Type B pancreatic cell (in vitro differentiated cells): ENCODE measurements around the gene CCDC57. TPM values are rescaled to one million over a fixed set of nuclear protein-coding genes. Genes with fewer than 3 reads are reported as not detected.

Experiments
- DNase-seq: peaks from one replicate; pipeline ENCODE4 v3.0.0; 2021; ENCODE audit warnings: mixed read lengths; ENCODE audit not compliant: unreplicated experiment; ENCODE audit errors: extremely low spot score
- H3K27ac Mint-ChIP-seq: 2 replicates; pipeline ENCODE4 v1.8.0; 2021; ENCODE audit warnings: mild to moderate bottlenecking, mixed read lengths
- H3K27me3 Mint-ChIP-seq: 2 replicates; pipeline ENCODE4 v1.8.0; 2021; ENCODE audit warnings: mixed read lengths
- H3K36me3 Mint-ChIP-seq: 2 replicates; pipeline ENCODE4 v1.8.0; 2021; ENCODE audit warnings: mixed read lengths
- H3K4me1 Mint-ChIP-seq: one replicate; pipeline ENCODE4 v1.8.0; 2021; ENCODE audit warnings: mixed read lengths; ENCODE audit not compliant: unreplicated experiment
- H3K4me3 Mint-ChIP-seq: 2 replicates; pipeline ENCODE4 v1.8.0; 2021; ENCODE audit warnings: mild to moderate bottlenecking, mixed read lengths
- H3K9me3 Mint-ChIP-seq: 2 replicates; pipeline ENCODE4 v1.8.0; 2021; ENCODE audit warnings: mixed read lengths
- CTCF ChIP-seq: fragments of 200-600 bp; sonication (generic); conservative IDR thresholded peaks from 2 replicates; pipeline ENCODE4 v1.5.0; 2021; ENCODE audit warnings: antibody characterized with exemption, mild to moderate bottlenecking
- total RNA-seq: library from RNA; stranded (reverse); gene quantifications from 2 replicates; pipeline ENCODE4 v1.2.1, GENCODE V29; 2021; ENCODE audit warnings: low replicate concordance

Gene CCDC57
- total RNA-seq, 1 donor from 2014 or later: 58.7 TPM

GRCh38 chr17:82096709-82097183 is 115.9 kb downstream of the CCDC57 start:
- H3K27ac Mint-ChIP-seq: peak overlapping the region; percentile 23
- no peaks in the 10 kb centered on the region for H3K9me3 Mint-ChIP-seq
- peak overlapping the region; percentile 82 for H3K4me3 Mint-ChIP-seq
- TF ChIP-seq CTCF: no peak
- H3K4me1 Mint-ChIP-seq: no peaks in the 10 kb centered on the region
- H3K27me3 Mint-ChIP-seq: no peaks in the 10 kb centered on the region
- no peaks in the 10 kb centered on the region for H3K36me3 Mint-ChIP-seq
- no peak for DNase-seq

- Mint-ChIP-seq H3K36me3 (no peaks in the 10 kb centered on the region), H3K9me3 (no peaks in the 10 kb centered on the region), H3K27ac (peak overlapping the region; percentile 75), H3K4me1 (no peaks in the 10 kb centered on the region), H3K4me3 (peak overlapping the region; percentile 82), H3K27me3 (no peaks in the 10 kb centered on the region)
- TF ChIP-seq CTCF: no peak
- no peak for DNase-seq
Measured at GRCh38 chr17:82095777-82096708, 116.6 kb downstream of the CCDC57 start.

- H3K27ac Mint-ChIP-seq: peak overlapping the region; percentile 75
- DNase-seq: no peak
- H3K4me3 Mint-ChIP-seq: peak overlapping the region; percentile 82
- TF ChIP-seq CTCF: no peak
- no peaks in the 10 kb centered on the region for H3K27me3 Mint-ChIP-seq
- H3K4me1 Mint-ChIP-seq: no peaks in the 10 kb centered on the region
- H3K9me3 Mint-ChIP-seq: no peaks in the 10 kb centered on the region
- no peaks in the 10 kb centered on the region for H3K36me3 Mint-ChIP-seq
Measured at GRCh38 chr17:82094931-82095776, 117.5 kb downstream of the CCDC57 start.

- H3K4me3 Mint-ChIP-seq: no peak overlapping the region
- H3K4me1 Mint-ChIP-seq: no peaks in the 10 kb centered on the region
- H3K9me3 Mint-ChIP-seq: no peaks in the 10 kb centered on the region
- H3K27ac Mint-ChIP-seq: no peak overlapping the region
- H3K36me3 Mint-ChIP-seq: no peaks in the 10 kb centered on the region
- DNase-seq: no peak
- no peaks in the 10 kb centered on the region for H3K27me3 Mint-ChIP-seq
- TF ChIP-seq CTCF: no peak
Measured at GRCh38 chr17:82092995-82093751, 119.5 kb downstream of the CCDC57 start.

- no peaks in the 10 kb centered on the region for H3K36me3 Mint-ChIP-seq
- no peaks in the 10 kb centered on the region for H3K27me3 Mint-ChIP-seq
- no peak overlapping the region for H3K27ac Mint-ChIP-seq
- H3K4me1 Mint-ChIP-seq: no peaks in the 10 kb centered on the region
- H3K4me3 Mint-ChIP-seq: no peak overlapping the region
- H3K9me3 Mint-ChIP-seq: no peaks in the 10 kb centered on the region
- DNase-seq: no peak
- no peak for TF ChIP-seq CTCF
Measured at GRCh38 chr17:82092628-82092994, 120.0 kb downstream of the CCDC57 start.
